ENCODE results near the gene SYPL1.
"Not testable (repeated sequence)": the region's sequence is repeated elsewhere in the genome, so short reads cannot be mapped to it uniquely, and the experiment has no call there.

SYPL1 gene

DNA sequence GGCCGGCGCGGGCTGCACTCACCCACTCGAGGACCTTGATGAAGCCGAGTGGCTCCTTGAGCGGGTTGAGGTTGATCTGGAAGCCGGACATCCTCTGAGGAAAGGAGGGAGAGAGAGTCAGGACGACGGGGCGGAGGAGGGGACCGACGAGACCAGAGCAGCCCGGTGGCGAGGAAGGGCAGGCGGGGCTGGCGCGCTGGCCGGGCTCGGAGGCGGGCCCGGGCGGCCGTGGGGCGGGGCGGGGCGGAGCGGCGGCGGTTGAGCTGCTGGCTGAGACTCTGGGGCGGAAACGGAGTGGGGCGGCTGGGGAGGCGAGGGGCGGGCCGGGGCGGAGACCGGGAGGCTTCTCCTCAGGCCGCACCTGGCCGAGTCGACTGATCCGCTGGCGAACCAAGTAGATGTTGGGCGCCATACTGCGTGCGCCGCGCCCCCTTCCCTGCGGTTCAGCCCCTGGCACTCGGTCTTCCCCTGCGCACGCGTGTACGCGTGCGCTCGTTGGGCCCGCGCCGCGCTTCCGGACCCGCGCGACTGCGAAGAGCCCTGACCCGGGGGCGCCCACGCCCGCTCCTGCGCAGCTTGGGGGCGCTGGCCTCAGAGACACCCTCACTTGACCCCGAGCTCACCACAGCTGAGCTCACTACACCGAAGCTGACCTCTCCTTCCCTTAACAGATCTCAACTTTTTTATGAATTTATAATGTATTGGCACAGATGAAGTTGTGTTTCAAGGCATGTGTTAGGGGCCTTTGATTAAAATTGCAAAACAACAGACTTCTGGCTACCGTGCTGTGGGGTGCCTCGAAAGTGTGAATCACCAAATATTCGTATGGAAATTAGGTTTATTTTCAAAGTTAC, at the start of gene SYPL1:
TSS of gene SYPL1 (minus strand) at position 195 of the 854 bp plus-strand sequence. CDS start at position 91, 104 bp downstream.
- peak; percentile 92 for DNase-seq

DNA sequence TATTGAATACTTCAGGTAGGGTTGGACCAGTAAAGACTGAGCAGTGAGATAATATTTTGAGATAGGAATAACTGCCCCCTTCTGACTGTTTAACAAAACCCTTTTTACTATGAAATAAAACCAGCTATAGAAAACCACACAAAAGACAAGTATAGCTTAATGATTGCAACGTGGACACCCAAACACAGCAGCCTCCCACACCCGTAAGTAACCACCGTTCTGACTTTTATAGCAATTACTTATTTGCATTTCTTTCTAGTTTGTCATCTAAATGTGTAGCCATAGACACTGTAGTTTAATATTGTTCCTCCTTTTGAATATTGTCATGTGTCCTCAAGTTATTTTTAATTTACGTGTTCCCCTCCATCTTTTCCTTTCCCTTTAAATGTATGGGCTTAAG, 42.9 kb upstream of the SYPL1 start:
- DNase-seq = no peak

GRCh38 chr7:106153891-106154449, 41.9 kb upstream of the SYPL1 start:
- peak; percentile 73 for DNase-seq

DNA sequence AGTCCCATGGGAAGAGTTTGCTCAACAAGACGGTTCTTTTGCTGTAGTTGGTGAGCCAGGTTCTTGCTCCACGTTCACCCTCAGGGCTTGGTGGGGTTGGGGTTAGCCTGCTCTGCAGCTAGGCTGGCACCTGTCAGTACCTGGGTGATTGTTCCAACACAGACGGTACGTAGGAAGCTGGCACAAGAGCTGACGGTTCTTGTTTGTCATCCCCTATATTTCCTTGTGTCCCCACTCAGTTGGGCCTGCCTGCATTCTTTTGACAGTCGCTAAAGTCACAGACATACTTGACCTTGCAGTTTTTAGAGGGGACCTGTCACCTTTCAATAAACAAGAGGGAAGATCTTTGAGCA, 40.2 kb upstream of the SYPL1 start:
- DNase-seq = no peak

DNA sequence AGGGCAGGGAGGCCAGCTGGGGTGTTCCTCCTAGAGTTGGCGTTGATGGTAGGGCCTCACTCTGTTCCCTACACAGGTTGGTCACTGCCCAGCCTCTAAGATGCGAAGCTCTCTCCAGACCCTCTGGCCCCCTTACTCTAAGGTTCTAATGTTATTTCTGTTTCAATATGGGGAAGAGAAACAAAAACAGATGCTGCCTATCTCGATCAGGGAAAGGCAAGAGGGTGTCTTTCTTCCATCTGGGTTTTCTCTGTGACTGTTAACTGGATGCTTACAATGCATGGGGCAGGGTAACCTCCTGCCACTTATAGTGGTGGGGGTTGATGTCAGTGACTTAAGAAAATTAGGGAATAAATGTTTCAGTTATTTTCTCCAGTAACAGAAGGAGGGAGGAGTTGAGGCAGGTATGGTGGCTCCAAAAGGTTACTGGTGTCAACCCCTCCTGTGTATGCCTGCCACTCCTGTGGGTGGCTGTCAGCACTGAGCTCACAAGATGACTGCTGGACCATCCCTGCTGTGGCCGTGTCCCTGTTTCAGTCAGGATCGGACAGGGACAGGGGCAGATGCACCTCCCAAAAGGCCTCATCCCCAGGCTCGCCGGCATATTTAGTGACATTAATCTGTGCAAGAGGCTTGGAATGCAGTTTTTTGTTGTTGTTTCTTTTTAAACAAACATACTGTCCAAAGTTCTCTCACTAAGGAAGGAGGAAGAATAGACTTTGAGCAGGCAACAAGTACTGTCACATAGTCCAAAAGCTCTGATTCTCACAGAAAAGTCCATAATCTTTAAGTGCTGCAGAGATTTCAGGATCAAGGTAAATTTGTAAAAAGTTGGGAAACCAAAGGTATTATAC, 39.6 kb upstream of the SYPL1 start:
- DNase-seq = no peak

DNA sequence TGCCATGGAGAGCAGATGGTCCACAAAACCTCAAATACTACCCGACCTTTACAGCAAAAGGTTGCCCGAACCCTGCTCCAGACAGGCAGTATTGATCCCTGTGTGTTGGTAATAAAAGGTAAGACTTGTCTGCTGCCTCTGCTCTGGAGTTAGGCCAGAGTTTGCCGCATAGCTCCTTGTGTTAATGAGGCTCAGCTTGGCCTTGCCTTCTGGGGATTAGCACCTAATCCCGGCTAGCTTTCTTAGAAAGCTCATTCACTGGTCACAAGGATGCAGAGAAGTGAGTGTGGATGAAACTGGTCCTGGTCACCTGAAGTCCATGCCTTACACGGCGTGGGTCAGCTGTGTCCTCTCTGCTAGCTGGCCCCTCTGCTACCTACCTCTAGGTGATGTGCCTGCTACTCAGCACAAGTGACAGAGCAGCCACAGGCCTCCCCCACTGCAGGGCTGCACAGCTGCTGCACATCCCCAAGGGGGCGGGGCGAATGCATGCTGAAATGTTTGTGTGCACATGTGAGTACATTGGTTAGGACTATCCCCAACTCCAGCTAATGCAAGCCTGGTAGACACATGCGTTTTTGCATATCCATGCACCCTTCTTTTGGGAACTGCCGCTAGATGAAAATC, 31.7 kb upstream of the SYPL1 start:
- no peak for DNase-seq

DNA sequence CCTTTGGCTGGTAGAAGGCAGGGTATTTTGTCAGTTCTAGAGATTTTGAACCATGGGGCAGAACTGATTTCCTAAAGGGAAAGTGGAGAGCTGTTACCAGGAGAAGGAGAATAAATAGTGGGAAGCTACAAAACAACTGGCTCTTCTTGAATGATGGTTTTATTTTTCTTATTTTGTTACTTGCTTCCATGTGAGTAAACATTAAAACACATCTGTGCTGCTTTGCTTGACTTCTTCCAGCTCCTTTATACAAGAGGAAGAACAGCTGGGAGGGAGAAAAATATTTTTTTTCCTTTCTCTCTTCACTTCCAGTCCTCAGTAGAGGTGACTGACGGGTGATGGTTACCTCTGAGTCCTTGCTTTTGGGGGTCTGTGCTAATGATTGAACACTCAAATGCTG, 30.0 kb upstream of the SYPL1 start:
- no peak for DNase-seq

GRCh38 chr7:106140406-106141173, 28.5 kb upstream of the SYPL1 start:
- DNase-seq = no peak

GRCh38 chr7:106139265-106140251, 27.4 kb upstream of the SYPL1 start:
- DNase-seq = no peak

- DNase-seq = no peak
These were observed 26.7 kb upstream of the SYPL1 start for GRCh38 chr7:106138776-106139175.

GRCh38 chr7:106138181-106138580, 26.1 kb upstream of the SYPL1 start:
- DNase-seq = not testable (repeated sequence)

GRCh38 chr7:106134241-106134640, 22.1 kb upstream of the SYPL1 start:
- no peak for DNase-seq

- no peak for DNase-seq
These were observed 17.2 kb upstream of the SYPL1 start for GRCh38 chr7:106129291-106129690.

GRCh38 chr7:106128836-106129235, 16.7 kb upstream of the SYPL1 start:
- no peak for DNase-seq

DNA sequence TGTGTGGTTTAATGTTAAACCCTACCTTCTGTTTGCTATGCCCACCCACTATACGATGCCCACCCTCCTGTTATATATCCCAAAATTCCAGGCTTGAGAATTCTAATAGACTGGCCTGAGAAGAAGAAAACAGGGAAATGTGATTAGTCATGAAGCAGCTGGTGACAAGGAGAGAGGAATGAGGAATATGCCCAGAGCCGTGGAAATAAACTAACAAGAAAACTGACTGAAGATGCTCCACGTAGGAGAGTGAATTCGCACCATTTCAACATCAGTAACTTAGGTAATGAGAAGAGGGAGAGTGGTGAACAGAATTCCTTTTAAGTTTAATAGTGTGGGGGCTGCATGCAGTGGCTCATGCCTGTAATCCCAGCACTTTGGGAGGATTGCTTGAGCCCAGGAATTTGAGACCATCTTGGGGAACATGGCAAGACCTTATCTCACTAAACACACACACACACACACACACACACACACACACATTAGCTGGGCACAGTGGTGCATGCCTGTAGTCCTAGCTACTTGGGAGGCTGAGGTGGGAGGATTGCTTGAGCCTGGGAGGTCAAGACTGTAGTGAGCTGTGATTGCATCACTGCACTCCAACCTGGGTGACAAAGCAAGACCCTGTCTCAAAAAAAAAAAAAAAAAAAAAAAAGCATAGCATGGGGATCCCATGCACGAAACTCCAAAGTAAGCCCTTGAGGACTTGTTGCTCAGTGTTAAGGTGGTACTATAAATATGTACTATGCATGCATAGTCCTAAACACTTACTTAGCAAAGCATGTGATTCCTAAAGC, 16.1 kb upstream of the SYPL1 start:
- no peak for DNase-seq

- peak; percentile 41 for DNase-seq
These were observed 14.2 kb upstream of the SYPL1 start for GRCh38 chr7:106126170-106126938.

- no peak for DNase-seq
These were observed 13.3 kb upstream of the SYPL1 start for GRCh38 chr7:106125417-106125816.

GRCh38 chr7:106124186-106124585, 12.1 kb upstream of the SYPL1 start:
- DNase-seq = no peak

GRCh38 chr7:106122713-106123112, 10.6 kb upstream of the SYPL1 start:
- no peak for DNase-seq

All from activated naive CD4-positive, alpha-beta T cell treated with anti-CD3 and anti-CD28 coated beads, Interleukin-2, amount 50 U/mL, for 16 hours (primary cell).